Fibroblast of mammary gland (primary cell): ENCODE measurements around the gene FBXL5.
A peak's percentile ranks its signal among the peaks of the same experiment; 100 is the strongest.

Source experiments
- DNase-seq: peaks from one replicate; pipeline ENCODE4 v3.0.0-alpha.2; 2010; ENCODE audit warnings: low read depth
- H3K4me3 ChIP-seq: 2 replicates; pipeline ENCODE4 v1.5.1; 2011; ENCODE audit warnings: low read depth, mild to moderate bottlenecking, low read length, moderate library complexity; ENCODE audit not compliant: control insufficient read depth
- TF ChIP-seq, protein P1 (sequence below): conservative IDR thresholded peaks from 2 replicates; pipeline ENCODE4 v1.5.1; 2011; ENCODE audit warnings: low read depth, low read length, inconsistent platforms; ENCODE audit not compliant: control insufficient read depth, insufficient read depth

FBXL5 gene

DNA sequence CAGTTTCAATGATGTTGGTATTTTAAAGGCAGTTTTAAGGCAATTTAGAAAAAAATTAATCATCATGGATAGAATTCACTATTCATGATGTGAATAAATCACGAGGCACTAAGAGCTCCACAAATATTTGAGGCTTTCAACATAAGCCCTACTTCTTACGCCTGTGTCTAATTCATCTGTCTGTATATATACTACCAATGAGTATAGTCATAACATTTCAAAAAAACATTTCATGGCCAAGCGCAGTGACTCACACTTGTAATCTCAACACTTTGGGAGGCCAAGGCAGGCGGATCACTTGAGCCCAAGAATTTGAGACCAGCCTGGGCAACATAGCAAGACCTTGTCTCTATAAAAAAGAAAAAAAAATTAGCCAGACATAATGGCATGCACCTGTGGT is 56.5 kb downstream of the FBXL5 start:
- TF ChIP-seq, protein P1, sequence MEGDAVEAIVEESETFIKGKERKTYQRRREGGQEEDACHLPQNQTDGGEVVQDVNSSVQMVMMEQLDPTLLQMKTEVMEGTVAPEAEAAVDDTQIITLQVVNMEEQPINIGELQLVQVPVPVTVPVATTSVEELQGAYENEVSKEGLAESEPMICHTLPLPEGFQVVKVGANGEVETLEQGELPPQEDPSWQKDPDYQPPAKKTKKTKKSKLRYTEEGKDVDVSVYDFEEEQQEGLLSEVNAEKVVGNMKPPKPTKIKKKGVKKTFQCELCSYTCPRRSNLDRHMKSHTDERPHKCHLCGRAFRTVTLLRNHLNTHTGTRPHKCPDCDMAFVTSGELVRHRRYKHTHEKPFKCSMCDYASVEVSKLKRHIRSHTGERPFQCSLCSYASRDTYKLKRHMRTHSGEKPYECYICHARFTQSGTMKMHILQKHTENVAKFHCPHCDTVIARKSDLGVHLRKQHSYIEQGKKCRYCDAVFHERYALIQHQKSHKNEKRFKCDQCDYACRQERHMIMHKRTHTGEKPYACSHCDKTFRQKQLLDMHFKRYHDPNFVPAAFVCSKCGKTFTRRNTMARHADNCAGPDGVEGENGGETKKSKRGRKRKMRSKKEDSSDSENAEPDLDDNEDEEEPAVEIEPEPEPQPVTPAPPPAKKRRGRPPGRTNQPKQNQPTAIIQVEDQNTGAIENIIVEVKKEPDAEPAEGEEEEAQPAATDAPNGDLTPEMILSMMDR: no peak
- H3K4me3 ChIP-seq: no peak overlapping the region
- DNase-seq: peak; percentile 19

DNA sequence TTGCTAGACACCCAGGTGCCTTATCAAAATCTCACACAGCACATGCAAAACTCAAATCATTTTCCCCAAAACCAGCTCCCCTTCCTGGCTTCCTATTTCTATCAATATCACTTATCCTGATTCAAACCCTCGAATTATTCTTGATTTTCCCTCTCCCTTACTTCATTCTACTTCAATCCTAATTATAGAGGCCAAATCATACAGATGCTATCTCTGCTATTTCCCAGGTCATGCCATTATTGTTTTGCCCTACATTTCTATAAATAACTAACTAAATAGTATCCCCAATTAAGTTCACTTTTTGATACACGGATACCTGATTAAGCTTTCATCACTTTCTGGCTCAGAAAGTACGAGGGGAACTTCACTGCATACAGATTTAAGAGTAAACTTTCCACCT is 62.4 kb downstream of the FBXL5 start:
- TF ChIP-seq, protein P1: no peak
- no peak overlapping the region for H3K4me3 ChIP-seq
- no peak for DNase-seq

DNA sequence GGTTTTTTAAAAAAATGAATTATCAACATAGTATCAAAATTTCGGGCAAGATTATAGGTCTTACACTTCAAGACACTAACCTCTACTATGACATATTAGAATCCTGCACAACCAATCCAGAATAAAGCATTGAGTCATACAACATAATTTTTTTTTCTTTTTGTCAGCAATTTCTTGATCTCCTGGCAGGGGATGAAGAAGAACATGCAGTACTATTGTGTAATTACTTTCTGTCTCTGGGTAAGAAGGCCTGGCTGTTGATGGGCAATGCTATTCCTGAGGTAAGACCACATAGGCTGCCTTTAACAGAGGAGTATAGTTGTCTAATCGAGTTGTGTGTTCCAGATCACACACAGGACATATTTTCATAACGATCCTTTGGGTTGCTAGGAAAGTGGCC is 67.5 kb downstream of the FBXL5 start:
- DNase-seq: peak; percentile 78
- H3K4me3 ChIP-seq: no peak overlapping the region
- TF ChIP-seq, protein P1: no peak

DNA sequence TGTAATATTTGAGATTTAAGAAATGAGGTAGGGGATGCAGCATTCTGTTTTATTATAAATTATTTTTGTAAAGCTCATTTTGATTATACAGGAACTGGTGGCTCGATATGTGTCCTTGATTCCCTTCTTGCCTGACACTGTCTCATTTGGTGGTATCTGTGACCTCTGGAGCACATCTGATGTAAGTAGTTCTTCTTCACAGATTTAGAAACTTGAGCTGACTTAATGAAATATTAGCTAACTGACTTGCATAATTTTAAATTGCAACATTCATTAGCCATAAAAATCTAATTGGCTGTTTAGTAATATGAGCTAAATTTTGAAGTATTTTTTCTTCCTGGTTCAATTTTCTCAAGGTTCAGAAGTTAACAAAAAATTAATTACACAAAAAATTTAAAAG is 69.1 kb downstream of the FBXL5 start:
- H3K4me3 ChIP-seq: no peak overlapping the region
- DNase-seq: peak; percentile 46
- TF ChIP-seq, protein P1: no peak

DNA sequence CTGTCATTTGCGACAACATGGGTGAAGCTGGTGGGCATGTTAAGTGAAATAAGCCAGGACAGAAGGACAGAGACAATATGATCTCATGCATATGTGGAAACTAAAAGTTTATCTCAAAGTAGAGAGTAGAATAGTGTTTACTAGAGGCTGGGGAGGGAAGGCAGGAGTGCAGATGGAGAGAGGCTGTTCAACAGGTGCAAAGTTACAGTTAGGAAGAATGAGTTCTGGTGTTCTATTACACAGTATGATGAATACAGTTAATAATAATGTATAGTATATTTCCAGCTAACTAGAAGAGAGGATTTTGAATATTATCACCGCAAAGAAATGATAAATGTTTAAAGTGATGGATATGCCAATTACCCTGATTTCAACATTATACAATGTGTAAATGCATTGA is 69.8 kb downstream of the FBXL5 start:
- TF ChIP-seq, protein P1: no peak
- H3K4me3 ChIP-seq: no peak overlapping the region
- DNase-seq: no peak

DNA sequence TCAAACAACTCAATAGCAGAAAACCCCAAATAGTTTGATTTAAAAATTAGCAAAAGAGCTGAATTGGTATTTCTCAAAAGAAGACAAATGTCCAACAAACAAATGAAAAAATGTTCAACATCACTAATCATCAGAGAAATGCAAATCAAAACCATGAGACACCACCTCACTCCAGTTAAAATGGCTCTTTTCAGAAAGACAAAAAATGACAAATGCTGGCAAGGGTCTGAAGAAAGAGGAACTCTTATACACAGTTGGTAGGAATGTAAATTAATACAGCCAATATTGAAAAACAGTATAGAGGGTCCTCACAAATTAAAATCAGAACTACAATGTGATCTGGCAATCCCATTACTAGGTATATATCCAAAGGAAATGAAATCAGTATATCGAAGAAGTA is 70.4 kb downstream of the FBXL5 start:
- TF ChIP-seq, protein P1: no peak
- no peak overlapping the region for H3K4me3 ChIP-seq
- DNase-seq: no peak

DNA sequence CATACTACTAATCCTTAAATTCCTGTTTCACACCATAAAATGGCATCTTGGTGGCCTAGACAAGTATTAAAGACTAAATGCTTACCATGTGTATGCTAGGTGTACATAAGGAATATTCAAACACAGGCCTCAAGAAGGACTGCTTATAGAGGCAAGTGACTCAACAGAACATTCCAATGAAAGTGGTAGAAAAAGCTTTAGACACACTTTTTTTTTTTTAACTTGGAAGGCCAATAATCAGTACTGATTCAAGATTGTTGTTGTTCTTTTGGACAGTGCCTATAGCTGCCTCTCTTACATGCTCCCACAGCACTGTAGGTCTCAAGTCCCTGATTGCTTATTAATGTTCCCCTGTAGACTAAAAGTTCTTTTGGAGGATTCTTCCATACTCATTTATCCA is 77.6 kb downstream of the FBXL5 start:
- peak; percentile 11 for DNase-seq
- no peak overlapping the region for H3K4me3 ChIP-seq

More for the DNA sequence above, 77.6 kb downstream of the FBXL5 start:
- TF ChIP-seq, protein P1: no peak
